OCI-LY1 (cell line): ENCODE measurements around the gene CAD.
"Not testable (repeated sequence)": the region's sequence is repeated elsewhere in the genome, so short reads cannot be mapped to it uniquely, and the experiment has no call there.

Experiments
- H2AFZ ChIP-seq: fragments of 200-600 bp; sonication (generic), shearing (Covaris generic); 2 replicates; pipeline ENCODE4 v1.6.0; 2014; ENCODE audit warnings: antibody characterized with exemption, mild to moderate bottlenecking, low read length
- H3F3A ChIP-seq: fragments of 200-600 bp; sonication (generic), shearing (Covaris generic); 2 replicates; pipeline ENCODE4 v1.6.0; 2014; ENCODE audit warnings: mild to moderate bottlenecking, antibody characterized with exemption, low read length, moderate library complexity; ENCODE audit not compliant: insufficient read depth
- H3K27ac ChIP-seq: fragments of 200-600 bp; sonication (generic); 2 replicates; pipeline ENCODE4 v1.5.1; 2014; ENCODE audit warnings: low read length, mixed run types, mild to moderate bottlenecking, low read depth; ENCODE audit not compliant: poor library complexity, severe bottlenecking
- H3K27me3 ChIP-seq: fragments of 200-600 bp; sonication (generic); 2 replicates; pipeline ENCODE4 v1.6.0; 2014; ENCODE audit warnings: antibody characterized with exemption, mild to moderate bottlenecking, low read length, moderate library complexity; ENCODE audit not compliant: insufficient read depth
- H3K36me3 ChIP-seq: fragments of 200-600 bp; sonication (generic); 2 replicates; pipeline ENCODE4 v1.6.1; 2014; ENCODE audit warnings: mild to moderate bottlenecking, antibody characterized with exemption, low read length, moderate library complexity, mixed read lengths; ENCODE audit not compliant: insufficient read depth
- H3K4me1 ChIP-seq: fragments of 200-600 bp; sonication (generic); 2 replicates; pipeline ENCODE4 v1.5.1; 2014; ENCODE audit warnings: mild to moderate bottlenecking, low read length, moderate library complexity; ENCODE audit not compliant: insufficient read depth, severe bottlenecking
- H3K4me2 ChIP-seq: fragments of 200-600 bp; sonication (generic), shearing (Covaris generic); 2 replicates; pipeline ENCODE4 v1.6.1; 2014; ENCODE audit warnings: low read length
- H3K4me3 ChIP-seq: fragments of 200-600 bp; sonication (generic); 2 replicates; pipeline ENCODE4 v1.5.1; 2014; ENCODE audit warnings: low read length, low read depth, mild to moderate bottlenecking, mixed read lengths; ENCODE audit not compliant: poor library complexity, severe bottlenecking
- H3K79me2 ChIP-seq: fragments of 200-600 bp; shearing (Covaris generic); 2 replicates; pipeline ENCODE4 v1.6.1; 2016; ENCODE audit warnings: mixed run types, low read length, mixed read lengths; ENCODE audit not compliant: insufficient read depth
- H3K9ac ChIP-seq: fragments of 200-600 bp; sonication (generic), shearing (Covaris generic); 2 replicates; pipeline ENCODE4 v1.6.1; 2014; ENCODE audit warnings: mild to moderate bottlenecking, low read length, mixed read lengths
- H3K9me2 ChIP-seq: fragments of 200-600 bp; sonication (generic), shearing (Covaris generic); 2 replicates; pipeline ENCODE4 v1.6.1; 2014; ENCODE audit warnings: low read depth, mild to moderate bottlenecking, low read length, mixed read lengths
- H3K9me3 ChIP-seq: fragments of 200-600 bp; shearing (Covaris generic); 2 replicates; pipeline ENCODE4 v1.6.1; 2014; ENCODE audit warnings: low read length, mixed read lengths
- H4K20me1 ChIP-seq: fragments of 200-600 bp; sonication (generic), shearing (Covaris generic); 2 replicates; pipeline ENCODE4 v1.6.0; 2016; ENCODE audit warnings: mild to moderate bottlenecking, low read length; ENCODE audit not compliant: insufficient read depth
- EZH2 ChIP-seq: fragments of 200-600 bp; sonication (generic), shearing (Covaris generic); IDR thresholded peaks from 2 replicates; pipeline ENCODE4 v1.8.0; 2017; ENCODE audit warnings: borderline replicate concordance, mixed run types, mild to moderate bottlenecking, antibody characterized with exemption, low read length, moderate library complexity, mixed read lengths
- TF ChIP-seq, protein P1 (sequence below): fragments of 200-600 bp; sonication (generic), shearing (Covaris generic); IDR thresholded peaks from 2 replicates; pipeline ENCODE4 v1.5.1; 2017; ENCODE audit warnings: mild to moderate bottlenecking, antibody characterized with exemption, low read length, moderate library complexity, mixed read lengths

Gene CAD

DNA sequence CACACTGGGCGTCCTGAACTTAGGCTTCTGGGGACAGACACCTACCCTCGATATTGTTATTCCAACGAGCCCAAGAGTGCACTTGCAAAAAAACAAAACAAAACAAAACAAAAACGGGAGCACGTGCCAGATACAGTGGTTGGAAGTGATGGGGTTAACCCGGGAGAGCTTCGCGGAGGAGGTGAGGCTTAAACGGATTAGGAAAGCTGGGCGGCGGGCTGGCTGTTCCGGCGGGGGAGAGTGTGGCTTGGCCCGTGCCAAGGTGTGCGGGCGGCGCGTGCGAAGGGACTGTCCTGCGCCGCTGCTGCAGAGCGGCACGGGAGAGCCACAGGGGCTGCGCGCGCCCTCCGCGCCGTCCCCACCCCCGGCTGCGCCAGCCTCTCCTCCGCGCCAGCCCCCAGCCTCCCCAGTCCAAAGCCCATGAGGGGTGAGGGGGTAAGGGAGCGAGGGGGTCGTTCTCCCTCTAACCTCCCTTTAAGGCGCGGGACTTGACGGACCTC lies 47.1 kb downstream of the CAD start:
- no peaks in the 10 kb centered on the region for H3F3A ChIP-seq
- no peak overlapping the region for H3K9ac ChIP-seq
- peaks cover 19% of the 10 kb centered on the region for H3K27me3 ChIP-seq
- H3K4me2 ChIP-seq, result peak overlapping the region; percentile 55
- H3K9me3 ChIP-seq, result no peaks in the 10 kb centered on the region
- peaks cover 20% of the 10 kb centered on the region for H3K4me1 ChIP-seq
- no peak overlapping the region for H3K27ac ChIP-seq
- no peaks in the 10 kb centered on the region for H4K20me1 ChIP-seq
- H3K9me2 ChIP-seq, result no peaks in the 10 kb centered on the region
- H3K79me2 ChIP-seq, result no peaks in the 10 kb centered on the region
- H3K4me3 ChIP-seq, result peak overlapping the region; percentile 42
- H3K36me3 ChIP-seq, result no peaks in the 10 kb centered on the region
- H2AFZ ChIP-seq, result no peak overlapping the region
- no peak; the same call in 1 of the 2 replicates for TF ChIP-seq EZH2
- TF ChIP-seq, protein P1, sequence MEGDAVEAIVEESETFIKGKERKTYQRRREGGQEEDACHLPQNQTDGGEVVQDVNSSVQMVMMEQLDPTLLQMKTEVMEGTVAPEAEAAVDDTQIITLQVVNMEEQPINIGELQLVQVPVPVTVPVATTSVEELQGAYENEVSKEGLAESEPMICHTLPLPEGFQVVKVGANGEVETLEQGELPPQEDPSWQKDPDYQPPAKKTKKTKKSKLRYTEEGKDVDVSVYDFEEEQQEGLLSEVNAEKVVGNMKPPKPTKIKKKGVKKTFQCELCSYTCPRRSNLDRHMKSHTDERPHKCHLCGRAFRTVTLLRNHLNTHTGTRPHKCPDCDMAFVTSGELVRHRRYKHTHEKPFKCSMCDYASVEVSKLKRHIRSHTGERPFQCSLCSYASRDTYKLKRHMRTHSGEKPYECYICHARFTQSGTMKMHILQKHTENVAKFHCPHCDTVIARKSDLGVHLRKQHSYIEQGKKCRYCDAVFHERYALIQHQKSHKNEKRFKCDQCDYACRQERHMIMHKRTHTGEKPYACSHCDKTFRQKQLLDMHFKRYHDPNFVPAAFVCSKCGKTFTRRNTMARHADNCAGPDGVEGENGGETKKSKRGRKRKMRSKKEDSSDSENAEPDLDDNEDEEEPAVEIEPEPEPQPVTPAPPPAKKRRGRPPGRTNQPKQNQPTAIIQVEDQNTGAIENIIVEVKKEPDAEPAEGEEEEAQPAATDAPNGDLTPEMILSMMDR, result no peak

DNA sequence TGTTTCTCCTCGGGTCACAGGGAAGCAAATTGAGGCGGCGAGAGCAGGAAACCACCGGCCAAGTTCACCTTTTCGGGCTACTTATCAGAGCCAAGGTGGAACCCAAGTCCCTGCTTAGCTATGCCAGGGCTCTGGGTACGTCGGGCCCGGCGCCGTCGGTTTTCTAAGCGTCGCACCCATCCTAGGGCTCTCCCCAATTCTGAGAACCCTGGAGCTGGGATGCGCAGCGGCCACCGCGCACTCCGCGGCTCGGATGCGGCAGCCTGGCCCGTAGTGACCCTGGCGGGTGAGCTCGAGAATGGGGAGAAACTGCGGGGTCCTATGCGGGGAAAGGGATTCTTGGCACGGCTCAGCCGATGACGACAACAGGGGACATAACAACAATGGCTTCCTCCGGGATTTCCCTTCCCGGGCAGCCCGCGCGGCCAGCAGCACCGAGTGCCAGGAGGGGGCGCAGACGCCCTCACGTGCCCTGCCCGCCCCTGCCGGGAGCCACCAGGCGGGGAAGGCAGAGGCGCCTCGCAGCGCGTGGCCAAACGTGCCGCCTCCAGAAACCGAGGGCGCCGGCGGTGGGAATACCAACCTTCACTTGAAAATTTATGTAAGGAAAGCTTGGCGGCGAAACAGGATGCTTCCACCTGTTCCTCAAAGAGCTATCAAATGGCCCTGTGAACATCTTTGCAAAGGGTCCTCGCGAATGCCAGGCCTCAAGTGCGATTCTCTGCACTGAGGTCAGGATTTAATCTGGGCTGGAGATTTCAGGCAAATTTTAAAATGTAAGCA lies 47.8 kb downstream of the CAD start:
- Histone ChIP-seq H3K27ac (no peak overlapping the region), H3K79me2 (no peaks in the 10 kb centered on the region), H3K9me3 (no peaks in the 10 kb centered on the region), H3K9ac (no peak overlapping the region), H3K4me2 (peak overlapping the region; percentile 55), H2AFZ (no peak overlapping the region), H3K9me2 (no peaks in the 10 kb centered on the region), H3K36me3 (no peaks in the 10 kb centered on the region), H3K4me1 (peaks cover 20% of the 10 kb centered on the region), H3K4me3 (peak overlapping the region; percentile 42), H3K27me3 (peaks cover 19% of the 10 kb centered on the region), H3F3A (no peaks in the 10 kb centered on the region), H4K20me1 (no peaks in the 10 kb centered on the region)
- TF ChIP-seq, protein P1, result peak; percentile 63
- no peak for TF ChIP-seq EZH2

DNA sequence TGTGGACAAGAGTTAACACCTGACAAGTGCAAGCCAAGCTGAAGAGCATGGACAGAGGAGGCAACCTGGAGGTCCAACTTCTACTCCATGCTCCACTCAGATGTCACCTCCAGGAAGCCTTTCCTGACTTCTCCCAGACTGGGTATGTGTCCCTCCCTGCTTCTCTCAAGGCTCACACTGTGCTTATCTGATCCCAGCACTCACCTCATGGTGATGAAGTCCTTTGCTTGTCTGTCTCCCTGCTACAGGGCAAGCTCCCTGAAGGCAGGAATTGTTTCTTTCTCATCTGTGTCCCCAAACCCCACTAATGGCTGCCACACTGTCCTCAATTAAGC lies 48.3 kb downstream of the CAD start:
- Histone ChIP-seq H3K79me2 (no peaks in the 10 kb centered on the region), H3K36me3 (no peaks in the 10 kb centered on the region), H3K4me2 (0 out of 2 replicates have a peak overlapping the region, but pooled peaks have one; percentile 55), H3K27ac (no peak overlapping the region), H4K20me1 (no peaks in the 10 kb centered on the region), H3K9me3 (no peaks in the 10 kb centered on the region), H3K9ac (no peak overlapping the region), H3F3A (no peaks in the 10 kb centered on the region), H3K4me1 (peaks cover 20% of the 10 kb centered on the region), H3K27me3 (peaks cover 19% of the 10 kb centered on the region), H3K9me2 (no peaks in the 10 kb centered on the region), H2AFZ (no peak overlapping the region), H3K4me3 (no peak overlapping the region)
- TF ChIP-seq EZH2, result no peak
- TF ChIP-seq, protein P1, result no peak

DNA sequence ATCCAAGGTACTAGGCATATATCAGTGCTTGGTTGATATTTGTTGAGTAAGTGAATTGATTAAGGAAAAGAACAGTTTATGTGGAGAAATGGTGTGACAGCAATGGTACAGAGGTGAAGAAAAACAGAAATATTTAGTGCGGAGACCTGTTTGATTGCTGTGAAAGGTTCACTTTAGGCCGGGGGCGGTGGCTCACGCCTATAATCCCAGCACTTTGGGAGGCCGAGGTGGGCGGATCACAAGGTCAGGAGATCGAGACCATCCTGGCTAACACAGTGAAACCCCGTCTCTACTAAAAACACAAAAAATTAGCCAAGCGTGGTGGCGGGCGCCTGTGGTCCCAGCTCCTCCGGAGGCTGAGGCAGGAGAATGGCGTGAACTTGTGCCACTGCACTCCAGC lies 51.1 kb downstream of the CAD start:
- not testable (repeated sequence) for H3K79me2 ChIP-seq, H3K27ac ChIP-seq, H3K9ac ChIP-seq, H2AFZ ChIP-seq, H4K20me1 ChIP-seq, H3F3A ChIP-seq, H3K4me2 ChIP-seq, H3K36me3 ChIP-seq, H3K9me2 ChIP-seq, H3K9me3 ChIP-seq, H3K4me3 ChIP-seq
- peaks cover 15% of the 10 kb centered on the region for H3K4me1 ChIP-seq
- peaks cover 11% of the 10 kb centered on the region for H3K27me3 ChIP-seq
